HepG2 (cell line): ENCODE measurements around the gene METTL25. TPM values are rescaled to one million over a fixed set of nuclear protein-coding genes. Genes with fewer than 3 reads are reported as not detected.

Experiments
- CBX2 ChIP-seq, 2 experiments: fragments of 200-600 bp in 1 of 2; sonication (generic); formaldehyde crosslinking in 1 of 2; IDR thresholded peaks; 2 replicates each; pipeline versions ENCODE4 v1.7.0 to v1.8.1; 2018 to 2022; ENCODE audit warnings: low read depth in 2 of 2, low read length in 1 of 2, mild to moderate bottlenecking in 1 of 2, missing genetic modification reagents in 1 of 2
- EP300 ChIP-seq, 3 experiments: sonication (generic) in 1 of 3; formaldehyde crosslinking in 1 of 3; IDR thresholded peaks; 2 replicates each; pipeline versions ENCODE4 v1.5.1 to v1.6.1; 2011 to 2020; ENCODE audit warnings: low read depth in 2 of 3, low read length in 2 of 3, borderline replicate concordance in 1 of 3, improper control_type of control experiment in 1 of 3, mild to moderate bottlenecking in 1 of 3, missing genetic modification reagents in 1 of 3, moderate library complexity in 1 of 3
- HMGXB3 ChIP-seq: sonication (generic); formaldehyde crosslinking; IDR thresholded peaks from 2 replicates; pipeline ENCODE4 v1.4.0; 2020; ENCODE audit warnings: missing genetic modification reagents, borderline replicate concordance
- SNAPC2 ChIP-seq: sonication (generic); formaldehyde crosslinking; IDR thresholded peaks from 2 replicates; pipeline ENCODE4 v1.8.1; 2022; ENCODE audit warnings: mild to moderate bottlenecking, missing genetic modification reagents
- SP1 ChIP-seq, 2 experiments: fragments of 450-650 bp in 1 of 2; sonication (generic) in 1 of 2; formaldehyde crosslinking in 1 of 2; IDR thresholded peaks; 2 replicates each; pipeline versions ENCODE4 v1.4.0 to v1.6.1; 2016 to 2020; ENCODE audit warnings: missing genetic modification reagents in 1 of 2
- TOPORS ChIP-seq: sonication (generic); formaldehyde crosslinking; IDR thresholded peaks from 2 replicates; pipeline ENCODE4 v1.8.0; 2023; ENCODE audit warnings: mild to moderate bottlenecking, missing genetic modification reagents
- ZNF281 ChIP-seq: sonication (generic); formaldehyde crosslinking; IDR thresholded peaks from 2 replicates; pipeline ENCODE4 v1.4.0; 2020; ENCODE audit warnings: missing genetic modification reagents, borderline replicate concordance
- ZNF33A ChIP-seq: sonication (generic); formaldehyde crosslinking; IDR thresholded peaks from 2 replicates; pipeline ENCODE4 v1.5.1; 2020; ENCODE audit warnings: missing genetic modification reagents, mild to moderate bottlenecking, moderate library complexity, borderline replicate concordance
- ZNF543 ChIP-seq: sonication (generic); formaldehyde crosslinking; IDR thresholded peaks from 2 replicates; pipeline ENCODE4 v1.4.0; 2020; ENCODE audit warnings: mild to moderate bottlenecking, missing genetic modification reagents
- ZNF850 ChIP-seq: sonication (generic); formaldehyde crosslinking; conservative IDR thresholded peaks from 2 replicates; pipeline ENCODE4 v1.9.0; 2021; ENCODE audit warnings: mild to moderate bottlenecking, missing genetic modification reagents
- polyA plus RNA-seq, 8 experiments: library from polyadenylated mRNA; depleted of rRNA in 3 of 8; stranded (reverse) in 7 of 8; unstranded in 1 of 8; fragments of >200 nt; fragmentation: Illumina TruSeq in 4 of 8; extraction: Trizol in 4 of 8; gene quantifications; 2 replicates each; pipeline versions ENCODE4 v1.2.1 to v1.2.3, GENCODE V29; 2011 to 2016; ENCODE audit warnings: low read depth in 4 of 8, missing spikeins in 1 of 8, mixed read lengths in 1 of 8; ENCODE audit not compliant: insufficient read depth in 1 of 8
- total RNA-seq, 5 experiments: library from RNA; depleted of rRNA; stranded (reverse); fragments of >200 nt; fragmentation: Illumina TruSeq; extraction: Trizol; gene quantifications; 2 replicates each; pipeline ENCODE4 v1.2.3, GENCODE V29; 2016; ENCODE audit warnings: low read depth in 1 of 5
- TF ChIP-seq, protein P1 (sequence below): sonication (generic); formaldehyde crosslinking; IDR thresholded peaks from 2 replicates; pipeline ENCODE4 v1.8.1; 2023; ENCODE audit warnings: mild to moderate bottlenecking, inconsistent platforms, moderate library complexity, missing genetic modification reagents, borderline replicate concordance
- TF ChIP-seq, protein P2 (sequence below): sonication (generic); formaldehyde crosslinking; IDR thresholded peaks from 2 replicates; pipeline ENCODE4 v1.8.0; 2022; ENCODE audit warnings: low read depth, missing genetic modification reagents
- TF ChIP-seq, protein P3 (sequence below): sonication (generic); formaldehyde crosslinking; IDR thresholded peaks from 2 replicates; pipeline ENCODE4 v1.8.1; 2022; ENCODE audit warnings: mild to moderate bottlenecking, missing genetic modification reagents

Gene METTL25
- total and polyA plus RNA-seq, 2 of the 13 experiments (the other 11 are each of a cell fraction or from before 2014, with no cell fraction given): 2.2 to 7.8 TPM

GRCh38 chr12:82314406-82314892 is 43.9 kb upstream of the METTL25 start (continued):
- TF ChIP-seq HMGXB3 (no peak), ZNF281 (CRISPR knock-in tag) (peak; percentile 53; the same call in 1 of the 2 replicates), ZNF33A (CRISPR knock-in tag) (no peak), SNAPC2 (CRISPR knock-in tag) (no peak), SP1 (IDR thresholded peaks at IDR 0.05) (no peak), SP1 (CRISPR knock-in tag; IDR thresholded peaks at IDR 0.05) (no peak), CBX2 (IDR thresholded peaks at IDR 0.05; ENCODE audit: low read depth, low read length) (no peak), CBX2 (CRISPR knock-in tag; IDR thresholded peaks at IDR 0.05; ENCODE audit: low read depth) (no peak), ZNF850 (CRISPR knock-in tag) (no peak), ZNF543 (no peak), EP300 (IDR thresholded peaks at IDR 0.05; ENCODE audit: low read depth in 2 of 2, low read length in 2 of 2) (no peak), EP300 (CRISPR knock-in tag; IDR thresholded peaks at IDR 0.05; ENCODE audit: borderline replicate concordance) (no peak), TOPORS (CRISPR knock-in tag) (no peak)
- TF ChIP-seq, protein P1, sequence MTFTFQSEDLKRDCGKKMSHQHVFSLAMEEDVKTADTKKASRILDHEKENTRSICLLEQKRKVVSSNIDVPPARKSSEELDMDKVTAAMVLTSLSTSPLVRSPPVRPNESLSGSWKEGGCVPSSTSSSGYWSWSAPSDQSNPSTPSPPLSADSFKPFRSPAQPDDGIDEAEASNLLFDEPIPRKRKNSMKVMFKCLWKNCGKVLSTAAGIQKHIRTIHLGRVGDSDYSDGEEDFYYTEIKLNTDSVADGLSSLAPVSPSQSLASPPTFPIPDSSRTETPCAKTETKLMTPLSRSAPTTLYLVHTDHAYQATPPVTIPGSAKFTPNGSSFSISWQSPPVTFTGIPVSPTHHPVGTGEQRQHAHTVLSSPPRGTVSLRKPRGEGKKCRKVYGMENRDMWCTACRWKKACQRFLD (CRISPR knock-in tag): no peak
- TF ChIP-seq, protein P2, sequence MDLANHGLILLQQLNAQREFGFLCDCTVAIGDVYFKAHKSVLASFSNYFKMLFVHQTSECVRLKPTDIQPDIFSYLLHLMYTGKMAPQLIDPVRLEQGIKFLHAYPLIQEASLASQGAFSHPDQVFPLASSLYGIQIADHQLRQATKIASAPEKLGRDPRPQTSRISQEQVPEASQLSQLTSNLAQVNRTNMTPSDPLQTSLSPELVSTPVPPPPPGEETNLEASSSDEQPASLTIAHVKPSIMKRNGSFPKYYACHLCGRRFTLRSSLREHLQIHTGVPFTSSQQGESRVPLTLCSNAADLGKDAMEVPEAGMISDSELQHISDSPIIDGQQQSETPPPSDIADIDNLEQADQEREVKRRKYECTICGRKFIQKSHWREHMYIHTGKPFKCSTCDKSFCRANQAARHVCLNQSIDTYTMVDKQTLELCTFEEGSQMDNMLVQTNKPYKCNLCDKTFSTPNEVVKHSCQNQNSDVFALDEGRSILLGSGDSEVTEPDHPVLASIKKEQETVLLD (CRISPR knock-in tag): no peak
- TF ChIP-seq, protein P3, sequence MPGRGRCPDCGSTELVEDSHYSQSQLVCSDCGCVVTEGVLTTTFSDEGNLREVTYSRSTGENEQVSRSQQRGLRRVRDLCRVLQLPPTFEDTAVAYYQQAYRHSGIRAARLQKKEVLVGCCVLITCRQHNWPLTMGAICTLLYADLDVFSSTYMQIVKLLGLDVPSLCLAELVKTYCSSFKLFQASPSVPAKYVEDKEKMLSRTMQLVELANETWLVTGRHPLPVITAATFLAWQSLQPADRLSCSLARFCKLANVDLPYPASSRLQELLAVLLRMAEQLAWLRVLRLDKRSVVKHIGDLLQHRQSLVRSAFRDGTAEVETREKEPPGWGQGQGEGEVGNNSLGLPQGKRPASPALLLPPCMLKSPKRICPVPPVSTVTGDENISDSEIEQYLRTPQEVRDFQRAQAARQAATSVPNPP (CRISPR knock-in tag): no peak
